22Rv1 (cell line): Measurements from ENCODE around the gene PANK4.

ENCODE experiments used
- ZFX ChIP-seq: fragments of 450-650 bp; IDR thresholded peaks from 2 replicates; pipeline ENCODE4 v1.6.1; 2017; ENCODE audit warnings: antibody characterized with exemption, borderline replicate concordance
- TF ChIP-seq, protein P1 (sequence below): fragments of 450-650 bp; IDR thresholded peaks from 2 replicates; pipeline ENCODE4 v1.5.1; 2017; ENCODE audit warnings: mild to moderate bottlenecking

- TF ChIP-seq, protein P1, sequence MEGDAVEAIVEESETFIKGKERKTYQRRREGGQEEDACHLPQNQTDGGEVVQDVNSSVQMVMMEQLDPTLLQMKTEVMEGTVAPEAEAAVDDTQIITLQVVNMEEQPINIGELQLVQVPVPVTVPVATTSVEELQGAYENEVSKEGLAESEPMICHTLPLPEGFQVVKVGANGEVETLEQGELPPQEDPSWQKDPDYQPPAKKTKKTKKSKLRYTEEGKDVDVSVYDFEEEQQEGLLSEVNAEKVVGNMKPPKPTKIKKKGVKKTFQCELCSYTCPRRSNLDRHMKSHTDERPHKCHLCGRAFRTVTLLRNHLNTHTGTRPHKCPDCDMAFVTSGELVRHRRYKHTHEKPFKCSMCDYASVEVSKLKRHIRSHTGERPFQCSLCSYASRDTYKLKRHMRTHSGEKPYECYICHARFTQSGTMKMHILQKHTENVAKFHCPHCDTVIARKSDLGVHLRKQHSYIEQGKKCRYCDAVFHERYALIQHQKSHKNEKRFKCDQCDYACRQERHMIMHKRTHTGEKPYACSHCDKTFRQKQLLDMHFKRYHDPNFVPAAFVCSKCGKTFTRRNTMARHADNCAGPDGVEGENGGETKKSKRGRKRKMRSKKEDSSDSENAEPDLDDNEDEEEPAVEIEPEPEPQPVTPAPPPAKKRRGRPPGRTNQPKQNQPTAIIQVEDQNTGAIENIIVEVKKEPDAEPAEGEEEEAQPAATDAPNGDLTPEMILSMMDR = no peak
- no peak for TF ChIP-seq ZFX
These were observed 17.2 kb upstream of the PANK4 start for GRCh38 chr1:2543543-2544092.
